Esophagus squamous epithelium (tissue), 5 donors: ENCODE measurements around the gene BZW2. TPM values are rescaled to one million over a fixed set of nuclear protein-coding genes. Genes with fewer than 3 reads are reported as not detected.

Experiments used
- DNase-seq: peaks from one replicate; lab custom pipeline; 2025; lab: John Stamatoyannopoulos, UW
- H3K27ac ChIP-seq, 4 donors: fragments of 200-600 bp; sonication (generic); one replicate each; pipeline ENCODE4 v1.5.1; 2016 to 2019; ENCODE audit warnings: mild to moderate bottlenecking in 1 of 4
- H3K27me3 ChIP-seq, 4 donors: fragments of 200-600 bp; sonication (generic); 1 replicate in 3 of 4; 2 replicates in 1 of 4; pipeline versions ENCODE4 v1.5.1 to v1.6.0; 2017 to 2021; ENCODE audit warnings: antibody characterized with exemption in 1 of 4
- H3K36me3 ChIP-seq, 3 donors: fragments of 200-600 bp; sonication (generic); one replicate each; pipeline ENCODE4 v1.5.1; 2016 to 2019
- H3K4me1 ChIP-seq, 3 donors: fragments of 200-600 bp; sonication (generic); one replicate each; pipeline ENCODE4 v1.5.1; 2017 to 2019
- H3K4me3 ChIP-seq, 4 donors: fragments of 200-600 bp; sonication (generic); 1 replicate in 3 of 4; 2 replicates in 1 of 4; pipeline ENCODE4 v1.5.1; 2016 to 2019; ENCODE audit warnings: mild to moderate bottlenecking in 2 of 4, moderate library complexity in 1 of 4
- H3K9me3 ChIP-seq, 3 donors: fragments of 200-600 bp; sonication (generic); one replicate each; pipeline ENCODE4 v1.5.1; 2016 to 2019
- CTCF ChIP-seq, 6 experiments: fragments of 450-650 bp in 4 of 6; fragments of 200-600 bp in 2 of 6; sonication (generic) in 2 of 6; IDR thresholded peaks; one replicate each; pipeline ENCODE4 v1.5.1; 2016 to 2019; ENCODE audit warnings: antibody characterized with exemption in 6 of 6, mild to moderate bottlenecking in 4 of 6, moderate library complexity in 4 of 6
- POLR2A ChIP-seq, 4 donors: fragments of 450-650 bp; IDR thresholded peaks; one replicate each; pipeline ENCODE4 v1.6.1; 2017; ENCODE audit warnings: antibody characterized with exemption in 4 of 4, mild to moderate bottlenecking in 4 of 4, moderate library complexity in 3 of 4
- WGBS, 2 donors: methylation state at CpG; one replicate each; pipeline ENCODE4 v1.1.5; 2018; 5-methylcytosine and 5-hydroxymethylcytosine counted together
- intact Hi-C: fragments of 100-400 bp; cut with DNase I; formaldehyde crosslinking; loops from one replicate; pipeline ENCODE4 v1.15.0; 2022
- total RNA-seq, 4 donors: library from RNA; depleted of rRNA; stranded (reverse); fragments of >200 nt; gene quantifications; one replicate each; pipeline ENCODE4 v1.1.0, GENCODE V29; 2016
- donor health status: DM: yes; HTN: yes; CAD: no.

Gene BZW2
- total RNA-seq, 4 donors from 2014 or later = 38.2 to 79.5 (median 69.6) TPM

DNA sequence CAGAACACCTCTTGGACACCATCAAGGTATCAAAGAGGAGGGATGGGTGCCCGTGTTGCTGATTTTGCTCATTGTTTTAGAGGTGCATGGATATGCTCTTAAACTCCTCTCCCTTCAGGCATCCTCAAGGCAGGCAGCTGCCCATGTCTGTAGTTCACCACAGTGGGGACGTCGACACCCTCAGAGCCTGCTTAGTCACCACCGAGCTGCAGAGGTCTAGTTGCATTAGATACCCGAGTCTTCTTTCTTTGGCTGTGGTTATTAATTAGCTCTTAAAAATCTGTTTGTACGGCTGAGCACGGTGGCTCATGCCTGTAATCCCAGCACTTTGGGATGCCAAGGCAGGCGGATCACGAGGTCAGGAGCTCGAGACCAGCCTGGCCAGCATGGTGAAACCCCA is 82.8 kb downstream of the BZW2 start:
- Histone ChIP-seq H3K27me3 (no peaks in the 10 kb centered on the region), H3K9me3 (no peaks in the 10 kb centered on the region), H3K27ac (no peak overlapping the region), H3K4me3 (no peak overlapping the region), H3K36me3 (no peaks in the 10 kb centered on the region), H3K4me1 (no peaks in the 10 kb centered on the region)
- intact Hi-C loops = no loop called here
- no peak for DNase-seq
- 73 to 88% methylated on average over 4 to 8 of the region's 10 CpGs for WGBS, 2 donors
- TF ChIP-seq POLR2A (IDR thresholded peaks at IDR 0.05) (no peak), CTCF (IDR thresholded peaks at IDR 0.05) (no peak)

- Histone ChIP-seq H3K9me3 (no peaks in the 10 kb centered on the region), H3K4me3 (no peak overlapping the region), H3K27me3 (no peaks in the 10 kb centered on the region), H3K4me1 (no peaks in the 10 kb centered on the region), H3K36me3 (no peaks in the 10 kb centered on the region), H3K27ac (no peak overlapping the region)
- DNase-seq = no peak
- TF ChIP-seq POLR2A (IDR thresholded peaks at IDR 0.05) = no peak
- TF ChIP-seq CTCF (IDR thresholded peaks at IDR 0.05) = no peak
- intact Hi-C loops = no loop called here
- WGBS, 2 donors = 80 to 86% methylated on average over 2 of the region's 2 CpGs
These were observed 83.6 kb downstream of the BZW2 start for GRCh38 chr7:16729541-16729940.

- Histone ChIP-seq H3K4me3 (no peak overlapping the region), H3K27me3 (no peaks in the 10 kb centered on the region), H3K36me3 (no peaks in the 10 kb centered on the region), H3K9me3 (no peaks in the 10 kb centered on the region), H3K27ac (no peak overlapping the region), H3K4me1 (no peaks in the 10 kb centered on the region)
- intact Hi-C loops = no loop called here
- no peak for TF ChIP-seq POLR2A (IDR thresholded peaks at IDR 0.05)
- no peak for TF ChIP-seq CTCF (IDR thresholded peaks at IDR 0.05)
- 90 to 92% methylated on average over 2 to 3 of the region's 3 CpGs for WGBS, 2 donors
- no peak for DNase-seq
These were observed 85.0 kb downstream of the BZW2 start for GRCh38 chr7:16730937-16731336.

DNA sequence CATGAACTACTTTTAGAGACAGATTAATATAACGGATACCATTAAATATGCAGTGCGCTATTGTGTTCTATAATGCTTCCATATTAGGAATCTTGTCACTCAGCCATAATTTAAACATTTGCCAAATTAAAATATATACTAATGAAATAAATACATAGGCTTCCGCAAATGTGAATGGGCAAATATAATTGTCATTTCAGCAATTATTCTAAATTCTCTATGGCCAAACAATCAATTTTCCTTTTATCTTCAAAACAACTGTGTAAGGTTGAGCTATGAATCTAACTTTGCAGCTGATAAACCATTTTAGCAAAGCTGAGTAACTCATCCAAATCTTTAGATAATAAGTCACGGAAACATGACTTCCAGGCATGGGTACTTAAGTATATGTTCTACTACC is 86.8 kb downstream of the BZW2 start:
- 98% methylated on average over 4 of the region's 4 CpGs for WGBS, 2 donors
- TF ChIP-seq CTCF (IDR thresholded peaks at IDR 0.05) (no peak), POLR2A (IDR thresholded peaks at IDR 0.05) (no peak)

GRCh38 chr7:16734148-16734726 is 88.3 kb downstream of the BZW2 start:
- Histone ChIP-seq H3K4me1 (no peaks in the 10 kb centered on the region), H3K27me3 (no peaks in the 10 kb centered on the region), H3K36me3 (no peaks in the 10 kb centered on the region), H3K9me3 (no peaks in the 10 kb centered on the region), H3K27ac (no peak overlapping the region), H3K4me3 (no peak overlapping the region)
- no peak for TF ChIP-seq POLR2A (IDR thresholded peaks at IDR 0.05)
- 87 to 89% methylated on average over 7 of the region's 7 CpGs for WGBS, 2 donors
- no peak for DNase-seq
- intact Hi-C loops = no loop called here

More for the DNA sequence above, 86.8 kb downstream of the BZW2 start:
- no peak overlapping the region for H3K27ac ChIP-seq
- no peaks in the 10 kb centered on the region for H3K27me3 ChIP-seq
- H3K4me1 ChIP-seq = no peaks in the 10 kb centered on the region
- DNase-seq = no peak
- H3K9me3 ChIP-seq = no peaks in the 10 kb centered on the region
- no peak overlapping the region for H3K4me3 ChIP-seq
- no peaks in the 10 kb centered on the region for H3K36me3 ChIP-seq
- intact Hi-C loops = no loop called here

DNA sequence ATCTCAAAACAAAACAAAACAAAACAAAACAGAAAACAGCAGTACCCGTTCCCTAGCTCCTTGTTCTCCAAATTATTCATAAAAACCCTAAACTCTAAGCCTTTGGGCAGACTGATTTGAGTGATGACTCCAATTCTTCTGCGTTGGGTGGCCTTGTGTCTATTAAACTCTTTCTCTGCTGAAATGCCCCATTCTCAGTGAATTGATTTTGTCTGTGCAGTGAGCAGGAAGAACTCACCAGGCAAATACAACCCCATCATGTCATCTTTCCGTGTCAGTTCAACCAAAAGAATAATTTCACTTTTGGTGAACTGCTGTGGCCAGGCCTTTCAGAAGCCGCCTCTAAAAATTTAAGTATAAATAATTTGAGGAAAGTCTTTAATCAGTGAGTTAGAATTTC is 89.0 kb downstream of the BZW2 start:
- no peak overlapping the region for H3K27ac ChIP-seq
- H3K27me3 ChIP-seq = no peaks in the 10 kb centered on the region
- WGBS, 2 donors = 80 to 83% methylated on average over 4 of the region's 4 CpGs
- DNase-seq = no peak
- peaks cover 0 to 1% (median 0%) of the 10 kb centered on the region in 3 donors for H3K4me1 ChIP-seq
- H3K36me3 ChIP-seq = no peaks in the 10 kb centered on the region
- H3K9me3 ChIP-seq = no peaks in the 10 kb centered on the region
- TF ChIP-seq POLR2A (IDR thresholded peaks at IDR 0.05) (no peak), CTCF (IDR thresholded peaks at IDR 0.05) (no peak)
- intact Hi-C loops = no loop called here
- no peak overlapping the region for H3K4me3 ChIP-seq
